IPS-15b (cell line): Measurements from ENCODE around the gene ACSL4.

Source experiments
- H3K27me3 ChIP-seq: one replicate; pipeline ENCODE4 v1.6.1; 2013; ENCODE audit warnings: low read length; ENCODE audit not compliant: control insufficient read depth, insufficient read depth
- H3K36me3 ChIP-seq: one replicate; pipeline ENCODE4 v1.6.1; 2013; ENCODE audit warnings: low read length; ENCODE audit not compliant: control insufficient read depth, insufficient read depth
- H3K4me1 ChIP-seq: one replicate; pipeline ENCODE4 v1.6.1; 2013; ENCODE audit warnings: mild to moderate bottlenecking, low read length; ENCODE audit not compliant: control insufficient read depth, insufficient read depth
- H3K4me3 ChIP-seq: one replicate; pipeline ENCODE4 v1.5.1; 2013; ENCODE audit warnings: low read depth, low read length
- H3K9ac ChIP-seq: one replicate; pipeline ENCODE4 v1.6.1; 2013; ENCODE audit warnings: low read depth, mild to moderate bottlenecking, low read length
- H3K9me3 ChIP-seq: one replicate; pipeline ENCODE4 v1.6.1; 2013; ENCODE audit warnings: mild to moderate bottlenecking, low read length; ENCODE audit not compliant: control insufficient read depth, insufficient read depth

Gene ACSL4

DNA sequence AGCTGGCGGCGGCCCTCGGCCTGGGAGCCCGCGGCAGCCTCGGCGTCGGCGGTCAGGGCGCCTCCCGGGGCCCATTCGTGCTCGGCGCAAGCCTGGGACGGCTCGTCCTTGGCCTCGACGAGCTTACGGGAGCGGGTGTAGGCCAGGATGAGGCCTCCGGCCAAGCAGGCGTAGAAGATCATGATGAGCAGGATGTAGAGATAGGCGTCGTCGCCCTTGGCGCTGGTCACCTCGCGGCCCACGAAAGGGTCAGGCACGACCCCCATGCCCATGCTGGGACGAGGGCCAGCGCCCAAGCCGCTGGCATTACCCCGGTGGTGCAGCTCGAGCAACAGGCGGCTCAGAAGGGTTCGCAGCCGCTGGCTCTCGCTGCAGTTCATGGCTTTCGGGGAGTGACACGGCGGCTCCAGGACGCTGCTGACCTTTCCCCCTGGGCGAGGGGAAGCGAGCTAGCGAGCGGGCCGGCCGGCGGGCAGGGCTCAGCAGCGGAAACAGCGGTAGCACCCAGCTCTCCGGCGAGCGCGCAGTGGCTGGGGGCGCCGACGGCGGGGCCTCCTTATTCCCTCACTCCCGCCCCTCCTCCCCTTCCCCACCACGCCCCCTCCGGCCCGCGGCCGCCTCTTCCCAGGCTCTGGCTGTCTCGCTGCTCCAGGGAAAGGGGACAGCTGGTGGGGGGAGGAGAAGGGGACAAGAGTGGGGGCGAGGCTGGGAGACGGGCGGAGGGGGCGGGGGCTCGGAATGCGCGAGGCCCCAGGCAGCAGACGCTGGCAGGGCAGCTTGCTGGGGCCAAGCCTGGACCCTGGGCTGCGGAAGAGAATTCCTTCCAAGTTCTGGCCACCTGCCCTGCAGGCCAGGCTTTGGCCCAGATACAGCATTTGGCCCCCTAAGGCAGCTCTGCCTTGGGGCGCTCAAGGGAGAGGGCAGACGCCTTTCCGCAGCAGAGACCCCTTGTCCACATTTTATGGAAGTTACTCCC lies 108.1 kb downstream of the ACSL4 start, which contains the start of gene KCNE5:
Gene KCNE5, minus strand, starts transcription at position 532 of the 976 bp plus-strand sequence. Its CDS starts 152 bp downstream, at position 380.
- H3K9ac ChIP-seq = no peak within 1 kb of the TSS
- H3K9me3 ChIP-seq = no peaks in the 10 kb centered on the region
- peaks cover 13% of the 10 kb centered on the region for H3K27me3 ChIP-seq
- no peaks in the 10 kb centered on the region for H3K4me1 ChIP-seq
- H3K36me3 ChIP-seq = no peaks in the 10 kb centered on the region
- peak within 1 kb of the TSS; percentile 47 for H3K4me3 ChIP-seq

DNA sequence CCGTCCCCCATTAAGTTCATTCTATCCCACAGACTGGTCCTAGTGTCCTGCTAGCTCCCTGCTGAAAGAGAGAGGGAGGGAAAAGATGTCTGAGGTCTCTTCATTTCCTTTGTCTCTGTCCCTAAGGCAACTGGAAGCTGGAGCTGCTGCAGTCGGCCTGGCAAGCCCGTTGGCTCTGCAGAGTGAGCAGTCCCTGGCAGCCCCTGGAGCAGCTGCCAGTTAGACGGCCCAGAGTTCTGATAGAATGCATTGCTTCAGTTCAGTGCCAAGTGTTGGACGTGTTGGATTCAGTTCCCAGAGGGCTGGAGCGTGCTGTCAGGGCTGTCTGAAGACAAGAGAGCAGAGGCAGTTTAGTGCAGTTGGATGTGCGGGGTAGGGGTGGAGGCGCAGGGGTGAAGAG lies 109.1 kb downstream of the ACSL4 start:
- Histone ChIP-seq H3K27me3 (peaks cover 13% of the 10 kb centered on the region), H3K9me3 (no peaks in the 10 kb centered on the region), H3K9ac (no peak overlapping the region), H3K36me3 (no peaks in the 10 kb centered on the region), H3K4me3 (no peak overlapping the region), H3K4me1 (no peaks in the 10 kb centered on the region)

DNA sequence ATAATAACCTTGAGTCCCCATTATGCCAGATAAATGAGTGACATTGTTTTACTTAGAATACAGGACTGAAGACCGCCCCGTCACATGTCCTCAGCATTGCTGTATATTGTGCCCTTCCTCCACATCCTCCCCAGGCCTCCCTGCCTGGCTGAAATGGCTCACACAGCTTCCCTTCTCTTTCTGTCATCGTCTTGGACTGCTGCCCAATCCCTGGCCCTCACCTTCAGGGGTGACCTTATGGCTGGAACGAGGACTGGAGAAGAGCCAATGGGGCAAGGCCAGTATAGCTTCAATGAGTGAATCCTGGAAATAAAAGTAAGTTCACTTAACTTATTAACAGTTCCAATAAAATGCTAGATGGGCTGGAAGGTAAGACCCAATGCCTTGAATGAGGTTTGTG lies 110.8 kb downstream of the ACSL4 start:
- no peaks in the 10 kb centered on the region for H3K4me1 ChIP-seq
- H3K9me3 ChIP-seq = no peaks in the 10 kb centered on the region
- H3K27me3 ChIP-seq = peaks cover 13% of the 10 kb centered on the region
- H3K9ac ChIP-seq = no peak overlapping the region
- H3K4me3 ChIP-seq = no peak overlapping the region
- H3K36me3 ChIP-seq = no peaks in the 10 kb centered on the region

DNA sequence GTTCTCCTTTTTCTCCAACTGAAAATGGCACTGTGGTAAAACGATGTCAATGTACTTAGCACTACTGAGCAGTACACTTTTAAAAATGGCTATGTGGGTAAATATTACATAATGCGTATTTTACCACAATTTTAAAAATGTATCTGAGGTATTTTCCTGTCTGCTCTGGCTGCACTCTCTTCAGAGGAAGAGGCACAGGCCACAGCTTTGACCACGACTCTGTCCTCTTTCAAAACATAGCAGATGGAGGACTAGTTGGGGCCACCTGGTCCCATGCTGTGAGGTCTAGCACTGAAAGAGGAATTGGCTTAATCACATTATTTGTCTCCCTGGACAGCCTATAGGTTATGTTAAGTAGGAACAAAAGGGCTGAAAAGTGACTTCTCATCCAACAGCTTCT lies 113.3 kb downstream of the ACSL4 start:
- H3K9ac ChIP-seq = no peak overlapping the region
- H3K4me3 ChIP-seq = no peak overlapping the region
- H3K27me3 ChIP-seq = peaks cover 13% of the 10 kb centered on the region
- no peaks in the 10 kb centered on the region for H3K36me3 ChIP-seq
- no peaks in the 10 kb centered on the region for H3K4me1 ChIP-seq
- H3K9me3 ChIP-seq = no peaks in the 10 kb centered on the region

DNA sequence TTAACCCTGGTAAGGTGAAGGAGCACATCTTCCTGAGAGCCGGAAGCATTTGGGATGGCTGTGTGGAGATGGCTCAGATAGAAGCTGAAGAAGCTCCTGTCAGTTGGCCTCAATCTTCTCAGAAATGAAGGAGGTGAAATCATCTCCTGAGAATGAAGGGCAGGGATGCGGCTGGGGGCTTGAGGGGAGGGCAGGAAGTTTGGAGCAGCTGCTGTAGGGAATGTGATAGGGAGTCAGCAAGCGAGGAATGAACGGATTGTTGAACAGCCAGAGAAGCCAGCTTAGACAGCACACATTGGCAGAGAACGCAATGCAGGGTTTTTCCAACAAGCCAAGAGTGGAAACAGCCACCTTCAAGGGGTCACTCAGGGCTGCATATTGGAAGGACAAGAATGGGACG lies 118.1 kb downstream of the ACSL4 start:
- H3K9ac ChIP-seq = no peak overlapping the region
- H3K36me3 ChIP-seq = no peaks in the 10 kb centered on the region
- no peaks in the 10 kb centered on the region for H3K9me3 ChIP-seq
- no peak overlapping the region for H3K4me3 ChIP-seq
- no peaks in the 10 kb centered on the region for H3K27me3 ChIP-seq
- no peaks in the 10 kb centered on the region for H3K4me1 ChIP-seq

DNA sequence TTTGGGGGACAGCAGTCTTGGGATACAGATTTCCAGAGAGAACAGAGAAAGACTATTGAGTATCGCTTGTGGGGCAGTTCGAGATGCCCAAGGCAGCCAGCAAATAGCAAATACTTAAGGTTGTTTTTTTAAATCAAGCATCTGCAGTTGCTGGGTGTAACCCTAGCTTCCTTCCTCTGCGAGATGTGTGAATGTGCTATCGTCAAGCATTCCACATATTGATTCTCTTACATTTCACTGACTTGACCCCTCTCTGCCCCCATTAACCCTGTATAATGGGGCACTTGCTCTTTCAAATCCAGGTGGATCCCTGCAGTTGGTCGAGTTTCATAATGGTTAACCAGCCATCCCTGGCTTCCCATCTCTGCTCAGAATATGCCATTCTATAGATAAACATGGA lies 131.6 kb downstream of the ACSL4 start:
- no peaks in the 10 kb centered on the region for H3K36me3 ChIP-seq
- no peaks in the 10 kb centered on the region for H3K4me1 ChIP-seq
- no peak overlapping the region for H3K9ac ChIP-seq
- H3K4me3 ChIP-seq = no peak overlapping the region
- H3K9me3 ChIP-seq = no peaks in the 10 kb centered on the region
- H3K27me3 ChIP-seq = peaks cover 17% of the 10 kb centered on the region

DNA sequence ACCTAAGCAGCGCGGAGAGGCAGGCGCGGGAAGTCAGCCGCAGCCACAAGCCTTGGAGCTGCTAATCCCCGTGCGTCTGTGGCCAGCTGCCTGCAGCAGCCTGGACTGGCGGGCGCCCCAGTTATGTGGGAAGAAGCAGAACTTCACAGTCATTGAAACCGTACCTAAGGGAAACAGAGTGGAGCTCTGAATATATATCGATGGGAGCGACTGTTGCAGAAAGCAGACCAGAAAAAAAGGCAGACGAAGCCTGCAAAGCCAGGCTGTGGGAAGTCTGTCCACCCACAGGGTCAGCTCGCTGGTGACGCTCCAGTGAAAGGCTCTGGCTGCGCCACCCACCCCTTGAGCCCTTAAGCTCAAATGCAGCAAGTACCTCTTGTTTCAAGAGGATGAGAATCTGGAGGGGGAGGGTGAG lies 132.8 kb downstream of the ACSL4 start:
- Histone ChIP-seq H3K9me3 (no peaks in the 10 kb centered on the region), H3K4me3 (peak overlapping the region; percentile 46), H3K4me1 (no peaks in the 10 kb centered on the region), H3K27me3 (peaks cover 17% of the 10 kb centered on the region), H3K36me3 (no peaks in the 10 kb centered on the region), H3K9ac (peak overlapping the region; percentile 66)

DNA sequence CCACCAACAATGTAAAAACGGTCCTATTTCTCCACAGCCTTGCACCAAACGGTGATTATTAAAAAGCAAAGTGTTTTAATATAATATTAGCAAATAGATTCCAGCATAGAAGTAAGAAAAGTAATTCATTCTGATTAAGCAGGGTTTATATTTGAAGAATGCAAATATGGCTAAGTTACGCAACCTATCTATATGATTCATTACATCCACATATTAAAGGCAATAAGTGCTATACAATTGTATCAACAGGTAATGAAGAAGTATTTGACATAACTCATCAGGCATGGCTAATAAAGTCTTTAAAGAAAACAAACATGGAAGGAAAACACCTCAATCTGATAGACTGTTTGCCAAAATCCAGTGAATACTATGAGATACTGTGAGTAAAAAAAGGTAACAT lies 137.0 kb downstream of the ACSL4 start:
- Histone ChIP-seq H3K27me3 (peaks cover 17% of the 10 kb centered on the region), H3K9me3 (no peaks in the 10 kb centered on the region), H3K4me3 (no peak overlapping the region), H3K36me3 (no peaks in the 10 kb centered on the region), H3K9ac (no peak overlapping the region), H3K4me1 (no peaks in the 10 kb centered on the region)
